ENCODE measurements around the gene VCPKMT.

VCPKMT gene

DNA sequence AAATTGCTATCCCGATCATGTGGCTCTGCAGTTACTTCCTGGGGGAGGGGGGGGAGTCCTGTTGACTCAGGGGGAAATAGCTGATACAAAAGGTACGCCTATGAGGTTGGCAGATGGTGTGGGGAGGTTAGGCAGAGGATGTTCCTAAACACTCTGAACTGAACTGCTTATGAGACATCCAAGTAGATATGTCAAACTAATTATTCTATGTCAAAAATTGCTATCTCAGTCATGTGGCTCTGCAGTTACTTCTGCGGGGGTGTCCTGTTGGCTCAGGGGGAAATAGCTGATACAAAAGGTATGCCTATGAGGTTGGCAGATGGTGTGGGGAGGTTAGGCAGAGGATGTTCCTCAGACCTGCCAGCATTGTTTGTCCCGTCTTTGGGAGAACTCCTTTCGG, 5.1 kb upstream of the VCPKMT start:
- H3K4me3 ChIP-seq (replicated peaks in 1 of 2; ENCODE audit: low read depth in 2 of 2, low read length in 2 of 2), result no peak overlapping the region
- TF ChIP-seq, protein P1, sequence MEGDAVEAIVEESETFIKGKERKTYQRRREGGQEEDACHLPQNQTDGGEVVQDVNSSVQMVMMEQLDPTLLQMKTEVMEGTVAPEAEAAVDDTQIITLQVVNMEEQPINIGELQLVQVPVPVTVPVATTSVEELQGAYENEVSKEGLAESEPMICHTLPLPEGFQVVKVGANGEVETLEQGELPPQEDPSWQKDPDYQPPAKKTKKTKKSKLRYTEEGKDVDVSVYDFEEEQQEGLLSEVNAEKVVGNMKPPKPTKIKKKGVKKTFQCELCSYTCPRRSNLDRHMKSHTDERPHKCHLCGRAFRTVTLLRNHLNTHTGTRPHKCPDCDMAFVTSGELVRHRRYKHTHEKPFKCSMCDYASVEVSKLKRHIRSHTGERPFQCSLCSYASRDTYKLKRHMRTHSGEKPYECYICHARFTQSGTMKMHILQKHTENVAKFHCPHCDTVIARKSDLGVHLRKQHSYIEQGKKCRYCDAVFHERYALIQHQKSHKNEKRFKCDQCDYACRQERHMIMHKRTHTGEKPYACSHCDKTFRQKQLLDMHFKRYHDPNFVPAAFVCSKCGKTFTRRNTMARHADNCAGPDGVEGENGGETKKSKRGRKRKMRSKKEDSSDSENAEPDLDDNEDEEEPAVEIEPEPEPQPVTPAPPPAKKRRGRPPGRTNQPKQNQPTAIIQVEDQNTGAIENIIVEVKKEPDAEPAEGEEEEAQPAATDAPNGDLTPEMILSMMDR (IDR thresholded peaks at IDR 0.05; ENCODE audit: low read depth, low read length), result no peak
- no peak for DNase-seq (ENCODE audit: low read depth in 2 of 2)

DNA sequence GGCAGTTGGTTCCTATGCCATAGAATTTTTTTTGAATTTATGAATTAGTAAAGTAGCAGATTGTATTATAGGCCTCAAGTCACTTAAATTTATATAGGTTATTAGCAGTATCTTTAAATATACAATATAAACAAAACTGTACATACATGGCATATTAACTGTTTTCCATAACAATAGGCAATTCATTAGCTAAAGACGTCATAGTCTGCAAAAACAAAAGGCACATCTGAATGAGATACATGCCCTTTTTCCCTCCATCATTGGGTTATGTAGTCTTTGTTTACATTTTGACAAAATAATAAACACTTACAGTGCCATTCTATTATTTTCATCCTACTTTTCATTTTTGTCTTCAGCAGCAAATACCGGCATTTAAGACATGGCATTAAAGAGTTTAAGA, 1.1 kb upstream of the VCPKMT start:
- no peak for DNase-seq (ENCODE audit: low read depth in 2 of 2)
- TF ChIP-seq, protein P1 (IDR thresholded peaks at IDR 0.05; ENCODE audit: low read depth, low read length), result no peak
- H3K4me3 ChIP-seq (replicated peaks in 1 of 2; ENCODE audit: low read depth in 2 of 2, low read length in 2 of 2), result no peak overlapping the region

DNA sequence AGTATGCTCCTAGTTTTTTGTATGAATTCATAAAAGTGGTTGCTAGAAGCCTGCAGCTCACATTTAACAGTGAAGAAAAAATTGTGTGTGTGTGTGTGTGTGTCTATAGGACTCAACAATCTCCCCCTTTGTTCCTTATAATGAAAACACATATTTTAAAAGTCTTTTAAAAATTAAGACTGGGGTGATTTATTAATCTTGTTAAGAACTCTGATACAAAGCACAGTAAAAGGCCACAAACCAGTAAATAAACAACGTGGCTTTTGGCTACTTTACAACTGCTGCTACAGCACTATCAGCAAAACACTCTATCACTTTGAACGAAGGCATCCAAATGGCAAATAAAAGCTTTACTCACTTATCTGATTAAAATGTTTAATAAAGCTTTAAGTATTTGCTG, 594 bp upstream of the VCPKMT start:
- DNase-seq (ENCODE audit: low read depth in 2 of 2), result peak in 1 of 2 donors; percentile 17
- H3K4me3 ChIP-seq (replicated peaks in 1 of 2; ENCODE audit: low read depth in 2 of 2, low read length in 2 of 2), result no peak overlapping the region
- TF ChIP-seq, protein P1 (IDR thresholded peaks at IDR 0.05; ENCODE audit: low read depth, low read length), result no peak

DNA sequence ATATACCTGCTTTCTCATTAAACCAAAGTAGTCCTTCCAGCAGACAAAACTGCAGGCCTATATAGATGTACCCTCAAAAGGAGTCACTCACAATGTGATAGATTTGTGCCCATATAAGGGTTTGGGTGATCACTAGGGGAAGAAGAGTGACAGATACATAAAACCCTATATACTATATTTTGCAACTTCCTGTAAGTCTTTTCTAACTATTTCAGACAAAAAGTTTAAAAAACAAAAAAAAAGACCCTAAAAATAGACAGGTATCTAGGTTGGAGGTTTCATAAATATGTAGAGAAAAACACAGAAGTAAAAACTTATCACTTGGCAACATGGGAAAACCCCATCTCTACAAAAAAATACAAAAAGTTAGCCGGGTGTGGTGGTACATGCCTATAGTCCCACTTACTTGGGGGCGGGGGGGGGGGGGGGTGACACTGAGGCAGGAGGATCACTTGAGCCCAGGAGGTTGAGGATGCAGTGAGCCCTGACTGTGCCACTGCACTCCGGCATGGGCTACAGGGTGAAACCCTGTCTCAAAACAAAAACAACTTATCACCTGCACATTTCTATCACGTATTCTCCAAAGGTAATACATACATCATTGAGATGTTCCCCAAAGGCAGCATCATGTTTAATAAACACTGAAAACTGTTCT, 2.9 kb downstream of the VCPKMT start:
- H3K4me3 ChIP-seq (replicated peaks in 1 of 2; ENCODE audit: low read depth in 2 of 2, low read length in 2 of 2), result no peak overlapping the region
- DNase-seq (ENCODE audit: low read depth in 2 of 2), result no peak
- TF ChIP-seq, protein P1 (IDR thresholded peaks at IDR 0.05; ENCODE audit: low read depth, low read length), result no peak

DNA sequence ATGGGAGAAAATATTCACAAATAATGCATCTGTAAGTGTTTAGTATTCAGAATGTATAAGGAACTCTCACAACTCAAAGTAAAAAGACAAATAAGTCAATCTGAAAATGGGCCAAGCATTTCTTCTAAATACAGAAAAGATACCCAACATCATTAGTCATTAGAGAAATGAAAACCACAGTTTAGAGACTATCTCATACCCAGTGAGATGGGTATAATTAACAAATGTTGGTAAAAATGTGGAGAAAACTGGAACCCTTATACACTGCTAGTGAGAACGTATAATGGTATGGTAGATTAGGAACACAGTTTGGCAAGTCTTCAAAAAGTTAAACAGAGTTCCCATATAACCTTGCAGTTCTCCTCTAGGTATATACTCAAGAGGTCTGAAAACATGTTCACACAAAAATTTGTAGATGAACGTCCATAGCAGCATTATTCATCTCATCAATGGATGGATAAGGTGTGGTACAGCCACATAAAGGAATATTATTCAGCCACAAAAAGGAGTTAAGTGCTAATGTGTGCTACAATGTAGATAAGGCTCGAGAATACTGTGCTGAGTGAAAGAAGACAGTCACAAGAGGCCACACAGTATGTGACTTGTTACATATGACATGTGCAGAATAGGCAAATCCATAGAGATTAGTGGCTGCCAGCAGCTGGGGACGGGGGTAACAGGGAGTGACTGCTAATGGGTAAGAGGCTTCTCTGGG, 5.9 kb downstream of the VCPKMT start:
- no peak overlapping the region for H3K4me3 ChIP-seq (replicated peaks in 1 of 2; ENCODE audit: low read depth in 2 of 2, low read length in 2 of 2)
- no peak for DNase-seq (ENCODE audit: low read depth in 2 of 2)
- TF ChIP-seq, protein P1 (IDR thresholded peaks at IDR 0.05; ENCODE audit: low read depth, low read length), result no peak

DNA sequence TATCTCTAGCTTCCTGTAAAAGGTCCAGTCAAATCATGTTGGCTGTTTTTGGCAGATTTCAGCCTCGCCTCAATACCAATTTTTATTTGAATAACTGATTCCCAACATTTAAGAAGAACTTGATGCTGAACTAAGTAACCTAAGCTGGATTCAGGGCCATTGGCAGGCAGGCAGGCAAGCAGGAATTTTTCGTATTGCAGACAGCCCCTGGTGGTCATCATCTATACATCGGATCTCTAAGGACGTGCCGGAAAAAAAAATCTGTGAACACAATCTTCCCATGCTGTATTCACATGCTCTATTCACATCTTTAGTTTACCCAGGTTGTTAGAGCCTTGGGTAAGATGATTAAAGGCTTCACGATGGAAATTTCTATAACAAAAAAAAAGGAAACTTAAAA, 7.0 kb downstream of the VCPKMT start:
- TF ChIP-seq, protein P1 (IDR thresholded peaks at IDR 0.05; ENCODE audit: low read depth, low read length), result peak; percentile 45
- H3K4me3 ChIP-seq (replicated peaks in 1 of 2; ENCODE audit: low read depth in 2 of 2, low read length in 2 of 2), result no peak overlapping the region
- peak; percentile 40 to 45 for DNase-seq (ENCODE audit: low read depth in 2 of 2)

Measured in cardiac fibroblast (primary cell).